Measurements from ENCODE around the gene ANAPC4. TPM values are rescaled to one million over a fixed set of nuclear protein-coding genes. Genes with fewer than 3 reads are reported as not detected.

ANAPC4 gene
- polyA plus RNA-seq, 1 experiment: 26.2 TPM

DNA sequence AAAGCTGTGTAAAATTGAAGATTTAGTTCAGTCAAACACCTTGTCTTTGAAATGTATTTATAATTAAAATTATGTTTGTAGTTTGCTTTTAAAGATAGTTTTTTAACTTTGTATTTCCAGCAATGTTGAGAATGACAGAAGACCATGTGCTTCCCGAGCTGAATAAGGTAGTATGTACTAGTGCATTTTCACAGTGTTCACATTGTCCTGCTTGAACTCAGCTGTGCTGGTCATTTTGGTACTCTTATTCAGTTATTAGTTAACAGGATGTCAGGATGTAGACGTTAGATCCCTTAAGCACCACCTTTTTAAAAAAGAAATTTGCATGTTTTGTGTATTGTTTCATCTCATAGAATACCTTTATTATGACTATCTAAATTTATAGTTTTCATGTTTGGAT lies 28.4 kb downstream of the ANAPC4 start:
- no peak for TF ChIP-seq CTCF (IDR thresholded peaks at IDR 0.05; ENCODE audit: low read depth, low read length)
- ChIA-PET POLR2A (no interaction called here), CTCF (interaction anchor here (0.9 to 1.3 kb wide), 3 partner anchors 38 to 364 kb away, joined by 3 to 5 read pairs (median 4); partner anchors contain the start of gene ZCCHC4)
- Histone ChIP-seq H3K27me3 (ENCODE audit: control insufficient read depth, insufficient read depth, low read length) (no peaks in the 10 kb centered on the region), H3K4me3 (ENCODE audit: low read depth, low read length) (no peak overlapping the region), H3K27ac (ENCODE audit: low read depth, low read length) (no peak overlapping the region), H3K9me3 (ENCODE audit: control insufficient read depth, insufficient read depth, low read length) (no peaks in the 10 kb centered on the region)
- DNase-seq (ENCODE audit: low read depth, low spot score): no peak

GRCh38 chr4:25406081-25406692 lies 29.1 kb downstream of the ANAPC4 start:
- ChIA-PET CTCF (interaction anchor here (0.9 to 1.3 kb wide), 4 partner anchors 39 to 363 kb away, joined by 3 to 5 read pairs (median 4); partner anchors contain the start of gene ZCCHC4), POLR2A (no interaction called here)
- no peak overlapping the region for H3K4me3 ChIP-seq (ENCODE audit: low read depth, low read length)
- peak; percentile 1 for DNase-seq (ENCODE audit: low read depth, low spot score)
- no peak for TF ChIP-seq CTCF (IDR thresholded peaks at IDR 0.05; ENCODE audit: low read depth, low read length)
- H3K9me3 ChIP-seq (ENCODE audit: control insufficient read depth, insufficient read depth, low read length): no peaks in the 10 kb centered on the region
- no peak overlapping the region for H3K27ac ChIP-seq (ENCODE audit: low read depth, low read length)
- H3K27me3 ChIP-seq (ENCODE audit: control insufficient read depth, insufficient read depth, low read length): no peaks in the 10 kb centered on the region

DNA sequence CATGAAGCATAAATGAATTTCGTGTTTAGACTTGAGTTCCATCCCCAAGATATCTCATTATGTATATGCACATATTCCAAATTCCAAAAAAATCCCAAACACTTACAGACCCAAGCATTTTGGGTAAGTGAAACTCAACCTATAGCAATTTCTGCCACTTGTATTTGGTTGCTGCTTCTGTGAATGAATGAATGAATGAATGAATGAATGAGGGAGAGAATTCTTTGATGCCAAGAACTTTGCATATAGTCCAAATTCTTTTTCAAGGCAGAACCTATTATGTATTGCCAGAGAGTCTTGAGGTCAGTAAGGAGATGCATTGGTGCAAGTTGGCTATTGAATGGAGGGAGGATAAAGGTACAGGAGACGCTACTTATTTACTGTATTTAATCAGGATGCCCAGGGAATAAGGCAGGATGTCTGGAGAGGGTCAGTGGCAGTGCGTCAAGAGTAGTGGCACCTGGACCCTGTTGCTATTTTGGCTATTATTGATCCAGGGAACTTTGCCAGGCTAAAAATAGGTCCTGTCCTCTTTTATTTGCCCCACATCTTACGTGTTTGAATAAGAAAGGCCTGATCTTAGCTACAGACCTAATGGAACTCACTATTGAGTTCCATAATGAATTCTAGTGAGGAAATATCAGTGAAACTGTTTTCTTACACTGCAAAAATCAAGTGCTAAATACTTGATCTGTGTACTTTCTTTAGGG lies 33.9 kb downstream of the ANAPC4 start:
- ChIA-PET CTCF (interaction anchor here (1.0 kb wide), 1 partner anchor 29 kb away, joined by 4 read pairs; no protein-coding TSS in a partner anchor), POLR2A (no interaction called here)
- DNase-seq (ENCODE audit: low read depth, low spot score): no peak
- Histone ChIP-seq H3K9me3 (ENCODE audit: control insufficient read depth, insufficient read depth, low read length) (no peaks in the 10 kb centered on the region), H3K27me3 (ENCODE audit: control insufficient read depth, insufficient read depth, low read length) (no peaks in the 10 kb centered on the region), H3K27ac (ENCODE audit: low read depth, low read length) (no peak overlapping the region), H3K4me3 (ENCODE audit: low read depth, low read length) (no peak overlapping the region)
- TF ChIP-seq CTCF (IDR thresholded peaks at IDR 0.05; ENCODE audit: low read depth, low read length): no peak

GRCh38 chr4:25413261-25413660 lies 36.2 kb downstream of the ANAPC4 start:
- H3K4me3 ChIP-seq (ENCODE audit: low read depth, low read length): no peak overlapping the region
- H3K27ac ChIP-seq (ENCODE audit: low read depth, low read length): no peak overlapping the region
- H3K27me3 ChIP-seq (ENCODE audit: control insufficient read depth, insufficient read depth, low read length): no peaks in the 10 kb centered on the region
- TF ChIP-seq CTCF (IDR thresholded peaks at IDR 0.05; ENCODE audit: low read depth, low read length): no peak
- ChIA-PET CTCF (interaction anchor here (1.6 kb wide), 1 partner anchor 27 kb away, joined by 4 read pairs; no protein-coding TSS in a partner anchor), POLR2A (no interaction called here)
- no peaks in the 10 kb centered on the region for H3K9me3 ChIP-seq (ENCODE audit: control insufficient read depth, insufficient read depth, low read length)
- DNase-seq (ENCODE audit: low read depth, low spot score): no peak

DNA sequence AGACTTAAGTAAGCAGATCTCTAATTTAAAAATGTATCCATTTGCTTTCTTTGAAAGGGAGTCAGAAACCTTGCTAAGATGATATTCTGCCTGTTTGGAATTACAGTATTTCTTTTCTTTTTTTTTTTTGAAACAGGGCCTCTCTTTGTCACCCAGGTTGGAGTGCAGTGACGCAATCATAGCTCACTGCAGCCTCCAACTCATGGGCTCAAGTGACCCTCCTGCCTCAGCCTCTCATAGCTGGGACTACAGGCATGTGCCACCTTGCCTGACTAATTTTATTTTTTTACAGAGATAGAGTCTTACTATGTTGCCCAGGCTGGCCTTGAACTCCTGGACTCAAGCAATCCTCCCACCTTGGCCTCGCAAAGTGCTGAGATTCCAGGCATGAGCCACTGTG lies 40.0 kb downstream of the ANAPC4 start:
- ChIA-PET POLR2A (no interaction called here), CTCF (interaction anchor here (1.3 to 4.0 kb wide), 3 partner anchors 23 to 350 kb away, joined by 3 to 20 read pairs (median 6); partner anchors contain the start of gene ZCCHC4)
- no peak overlapping the region for H3K27ac ChIP-seq (ENCODE audit: low read depth, low read length)
- TF ChIP-seq CTCF (IDR thresholded peaks at IDR 0.05; ENCODE audit: low read depth, low read length): no peak
- no peak for DNase-seq (ENCODE audit: low read depth, low spot score)
- no peaks in the 10 kb centered on the region for H3K9me3 ChIP-seq (ENCODE audit: control insufficient read depth, insufficient read depth, low read length)
- H3K4me3 ChIP-seq (ENCODE audit: low read depth, low read length): no peak overlapping the region
- no peaks in the 10 kb centered on the region for H3K27me3 ChIP-seq (ENCODE audit: control insufficient read depth, insufficient read depth, low read length)
